Transverse colon (tissue), 4 donors: ENCODE results near the gene SCLT1.

ENCODE experiments used
- EP300 ChIP-seq: sonication (generic); formaldehyde crosslinking; IDR thresholded peaks from one replicate; pipeline ENCODE4 v1.6.1; 2017; ENCODE audit warnings: antibody characterized with exemption, low read depth
- POLR2A ChIP-seq: fragments of 450-650 bp; IDR thresholded peaks from one replicate; pipeline ENCODE4 v1.6.1; 2016; ENCODE audit warnings: antibody characterized with exemption, mild to moderate bottlenecking, moderate library complexity
- POLR2AphosphoS5 ChIP-seq, 3 donors: sonication (generic); formaldehyde crosslinking; IDR thresholded peaks; one replicate each; pipeline ENCODE4 v1.6.1; 2016; ENCODE audit warnings: antibody characterized with exemption in 3 of 3
- TF ChIP-seq, protein P1 (sequence below), 5 experiments: fragments of 200-600 bp in 3 of 5; fragments of 450-650 bp in 2 of 5; sonication (generic) in 3 of 5; IDR thresholded peaks; 1 replicate in 2 of 5; 2 replicates in 3 of 5; pipeline ENCODE4 v1.5.1; 2016 to 2017; ENCODE audit warnings: antibody characterized with exemption in 5 of 5, inconsistent platforms in 3 of 5, mild to moderate bottlenecking in 2 of 5, moderate library complexity in 1 of 5

DNA sequence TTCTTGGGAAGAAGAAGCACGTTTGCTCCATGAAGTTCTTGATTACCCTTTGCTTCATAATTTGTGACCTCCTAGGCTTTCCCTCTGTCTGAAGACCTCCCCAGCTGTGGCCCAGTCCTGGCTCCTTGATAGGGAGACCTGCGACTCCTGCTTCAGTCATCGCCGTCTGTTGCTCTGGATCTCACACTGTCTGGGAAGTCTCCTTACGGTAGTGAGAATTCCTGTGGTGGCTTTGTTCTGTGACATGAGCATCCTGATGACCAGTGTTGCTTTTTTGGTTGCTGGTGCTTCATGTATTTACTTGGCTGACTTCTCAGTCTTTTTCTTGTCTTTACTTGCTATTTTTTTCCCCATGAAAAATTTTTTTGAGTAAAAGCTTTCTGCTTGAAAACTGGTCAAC is 239.6 kb downstream of the SCLT1 start:
- TF ChIP-seq POLR2A = no peak
- no peak for TF ChIP-seq EP300
- TF ChIP-seq, protein P1, sequence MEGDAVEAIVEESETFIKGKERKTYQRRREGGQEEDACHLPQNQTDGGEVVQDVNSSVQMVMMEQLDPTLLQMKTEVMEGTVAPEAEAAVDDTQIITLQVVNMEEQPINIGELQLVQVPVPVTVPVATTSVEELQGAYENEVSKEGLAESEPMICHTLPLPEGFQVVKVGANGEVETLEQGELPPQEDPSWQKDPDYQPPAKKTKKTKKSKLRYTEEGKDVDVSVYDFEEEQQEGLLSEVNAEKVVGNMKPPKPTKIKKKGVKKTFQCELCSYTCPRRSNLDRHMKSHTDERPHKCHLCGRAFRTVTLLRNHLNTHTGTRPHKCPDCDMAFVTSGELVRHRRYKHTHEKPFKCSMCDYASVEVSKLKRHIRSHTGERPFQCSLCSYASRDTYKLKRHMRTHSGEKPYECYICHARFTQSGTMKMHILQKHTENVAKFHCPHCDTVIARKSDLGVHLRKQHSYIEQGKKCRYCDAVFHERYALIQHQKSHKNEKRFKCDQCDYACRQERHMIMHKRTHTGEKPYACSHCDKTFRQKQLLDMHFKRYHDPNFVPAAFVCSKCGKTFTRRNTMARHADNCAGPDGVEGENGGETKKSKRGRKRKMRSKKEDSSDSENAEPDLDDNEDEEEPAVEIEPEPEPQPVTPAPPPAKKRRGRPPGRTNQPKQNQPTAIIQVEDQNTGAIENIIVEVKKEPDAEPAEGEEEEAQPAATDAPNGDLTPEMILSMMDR (IDR thresholded peaks at IDR 0.05) = no peak
- no peak for TF ChIP-seq POLR2AphosphoS5 (IDR thresholded peaks at IDR 0.05)
